C4-2B (cell line): ENCODE results near the gene SPDYC.

Source experiments
- CTCF ChIP-seq: fragments of 450-650 bp; conservative IDR thresholded peaks from 2 replicates; pipeline ENCODE4 v1.5.1; 2017; ENCODE audit warnings: mild to moderate bottlenecking
- ZFX ChIP-seq: fragments of 450-650 bp; IDR thresholded peaks from 2 replicates; pipeline ENCODE4 v1.6.1; 2017

GRCh38 chr11:65127473-65128181 lies 42.4 kb upstream of the SPDYC start:
- TF ChIP-seq CTCF (no peak), ZFX (no peak)
